Neuronal stem cell (in vitro differentiated cells): ENCODE data around the gene CNKSR2.

Experiments used
- DNase-seq: peaks from one replicate; pipeline ENCODE4 v3.0.0-alpha.2; 2013; ENCODE audit warnings: low spot score
- H2AFZ ChIP-seq: one replicate; pipeline ENCODE4 v1.6.1; 2013; ENCODE audit warnings: mild to moderate bottlenecking, low read length, inconsistent platforms
- H2AK5ac ChIP-seq: 2 replicates; pipeline ENCODE4 v1.6.1; 2013; ENCODE audit warnings: low read depth, mild to moderate bottlenecking, inconsistent platforms, low read length, moderate library complexity, mixed read lengths
- H2BK120ac ChIP-seq: 2 replicates; pipeline ENCODE4 v1.6.1; 2013; ENCODE audit warnings: low read depth, mild to moderate bottlenecking, inconsistent platforms, low read length, moderate library complexity, mixed read lengths
- H2BK12ac ChIP-seq: one replicate; pipeline ENCODE4 v1.6.1; 2013; ENCODE audit warnings: low read length, inconsistent platforms
- H2BK15ac ChIP-seq: 2 replicates; pipeline ENCODE4 v1.6.1; 2013; ENCODE audit warnings: mild to moderate bottlenecking, low read length, inconsistent platforms, mixed read lengths
- H2BK5ac ChIP-seq: one replicate; pipeline ENCODE4 v1.6.1; 2013; ENCODE audit warnings: inconsistent platforms, mild to moderate bottlenecking, low read length, moderate library complexity
- H3K14ac ChIP-seq: one replicate; pipeline ENCODE4 v1.6.1; 2013; ENCODE audit warnings: low read length, inconsistent platforms
- H3K18ac ChIP-seq: 2 replicates; pipeline ENCODE4 v1.6.1; 2013; ENCODE audit warnings: low read length, inconsistent platforms
- H3K23ac ChIP-seq: 2 replicates; pipeline ENCODE4 v1.6.1; 2013; ENCODE audit warnings: low read depth, mild to moderate bottlenecking, mixed read lengths, low read length, inconsistent platforms; ENCODE audit not compliant: poor library complexity
- H3K27ac ChIP-seq: replicated peaks from 3 replicates; pipeline ENCODE4 v1.5.1; 2013; ENCODE audit warnings: low read length, inconsistent platforms
- H3K27me3 ChIP-seq, 3 experiments: 2 replicates each; pipeline ENCODE4 v1.6.1; 2013; ENCODE audit warnings: low read length in 3 of 3, mild to moderate bottlenecking in 2 of 3, inconsistent platforms in 1 of 3, low read depth in 1 of 3, mixed read lengths in 1 of 3, moderate library complexity in 1 of 3; ENCODE audit not compliant: control insufficient read depth in 3 of 3, insufficient read depth in 3 of 3
- H3K36me3 ChIP-seq, 2 donors: replicated peaks in 1 of 2; 2 replicates each; pipeline ENCODE4 v1.6.1; 2013; ENCODE audit warnings: low read length in 2 of 2; ENCODE audit not compliant: control insufficient read depth in 2 of 2, insufficient read depth in 2 of 2
- H3K4ac ChIP-seq: 2 replicates; pipeline ENCODE4 v1.6.1; 2013; ENCODE audit warnings: inconsistent platforms, mild to moderate bottlenecking, low read length, moderate library complexity
- H3K4me1 ChIP-seq, 2 donors: 1 replicate in 1 of 2; 2 replicates in 1 of 2; pipeline ENCODE4 v1.6.1; 2013; ENCODE audit warnings: low read length in 2 of 2, low read depth in 1 of 2; ENCODE audit not compliant: control insufficient read depth in 2 of 2, insufficient read depth in 1 of 2
- H3K4me2 ChIP-seq: one replicate; pipeline ENCODE4 v1.6.1; 2013; ENCODE audit warnings: mild to moderate bottlenecking, low read length, inconsistent platforms; ENCODE audit not compliant: insufficient read depth, poor library complexity, severe bottlenecking
- H3K4me3 ChIP-seq, 2 donors: 2 replicates each; pipeline ENCODE4 v1.5.1; 2013; ENCODE audit warnings: low read length in 2 of 2, mild to moderate bottlenecking in 2 of 2, inconsistent platforms in 1 of 2, moderate library complexity in 1 of 2
- H3K79me1 ChIP-seq: one replicate; pipeline ENCODE4 v1.6.1; 2013; ENCODE audit warnings: low read depth, mild to moderate bottlenecking, inconsistent platforms, low read length, moderate library complexity
- H3K9ac ChIP-seq: one replicate; pipeline ENCODE4 v1.6.1; 2013; ENCODE audit warnings: mild to moderate bottlenecking, low read depth, low read length, inconsistent platforms; ENCODE audit not compliant: poor library complexity
- H3K9me3 ChIP-seq, 2 donors: replicated peaks in 1 of 2; 2 replicates each; pipeline versions ENCODE3 to v1.6.1; 2013; ENCODE audit warnings: low read length in 2 of 2, mild to moderate bottlenecking in 2 of 2, inconsistent platforms in 1 of 2, low read depth in 1 of 2, mixed read lengths in 1 of 2, moderate library complexity in 1 of 2; ENCODE audit not compliant: control insufficient read depth in 2 of 2, insufficient read depth in 1 of 2
- H4K8ac ChIP-seq: one replicate; pipeline ENCODE4 v1.6.1; 2013; ENCODE audit warnings: low read depth, mild to moderate bottlenecking, inconsistent platforms, low read length, moderate library complexity
- H4K91ac ChIP-seq: one replicate; pipeline ENCODE4 v1.6.1; 2013; ENCODE audit warnings: low read length, low read depth, mild to moderate bottlenecking, inconsistent platforms; ENCODE audit not compliant: poor library complexity
- WGBS, 2 donors: extraction: QIAGEN DNeasy Blood & Tissue Kit; methylation state at CpG; one replicate each; pipeline ENCODE4 v1.1.7; 2013; ENCODE audit warnings: missing lambda C conversion rate in 2 of 2, mixed read lengths in 1 of 2; ENCODE audit not compliant: insufficient read length in 2 of 2, insufficient replicate concordance in 1 of 2; ENCODE audit errors: extremely low coverage in 2 of 2; 5-methylcytosine and 5-hydroxymethylcytosine counted together

CNKSR2 gene

GRCh38 chrX:21658152-21658737 is 284.0 kb downstream of the CNKSR2 start, which contains the start of gene KLHL34:
Gene KLHL34 (minus strand): TSS chrX:21658330. CDS start chrX:21657788, 542 bp downstream.
- H2AFZ ChIP-seq, result no peak within 1 kb of the TSS
- no peaks in the 10 kb centered on the region for H3K27me3 ChIP-seq
- no peak within 1 kb of the TSS for H2BK120ac ChIP-seq
- no peak within 1 kb of the TSS for H3K9ac ChIP-seq
- H3K36me3 ChIP-seq, result no peaks in the 10 kb centered on the region
- no peak for DNase-seq
- H3K4me3 ChIP-seq, result no peak within 1 kb of the TSS
- H4K91ac ChIP-seq, result no peak within 1 kb of the TSS
- no peak within 1 kb of the TSS for H4K8ac ChIP-seq
- H3K14ac ChIP-seq, result no peak within 1 kb of the TSS
- H3K27ac ChIP-seq, result no peak within 1 kb of the TSS
- H3K4me1 ChIP-seq, result no peaks in the 10 kb centered on the region
- no peak within 1 kb of the TSS for H3K23ac ChIP-seq
- no peak within 1 kb of the TSS for H3K18ac ChIP-seq
- WGBS, 2 donors, result no CpG with 5 or more reads among the region's 60 CpGs
- no peaks in the 10 kb centered on the region for H3K9me3 ChIP-seq
- H2AK5ac ChIP-seq, result no peak within 1 kb of the TSS
- no peak within 1 kb of the TSS for H2BK12ac ChIP-seq
- no peak within 1 kb of the TSS for H3K4me2 ChIP-seq
- no peak within 1 kb of the TSS for H2BK15ac ChIP-seq
- H3K4ac ChIP-seq, result no peak within 1 kb of the TSS
- H2BK5ac ChIP-seq, result no peak within 1 kb of the TSS
- H3K79me1 ChIP-seq, result no peaks in the 10 kb centered on the region

- H3K4me1 ChIP-seq, result no peaks in the 10 kb centered on the region
- DNase-seq, result no peak
- no peak overlapping the region for H4K91ac ChIP-seq
- H3K23ac ChIP-seq, result no peak overlapping the region
- H2AFZ ChIP-seq, result no peak overlapping the region
- WGBS, 2 donors, result no CpG with 5 or more reads among the region's 23 CpGs
- H2BK12ac ChIP-seq, result no peak overlapping the region
- H3K18ac ChIP-seq, result no peak overlapping the region
- no peak overlapping the region for H3K4me2 ChIP-seq
- H3K4ac ChIP-seq, result no peak overlapping the region
- H3K79me1 ChIP-seq, result no peaks in the 10 kb centered on the region
- no peaks in the 10 kb centered on the region for H3K9me3 ChIP-seq
- no peak overlapping the region for H4K8ac ChIP-seq
- H3K9ac ChIP-seq, result no peak overlapping the region
- H3K36me3 ChIP-seq, result no peaks in the 10 kb centered on the region
- H2BK120ac ChIP-seq, result no peak overlapping the region
- H3K4me3 ChIP-seq, result no peak overlapping the region
- no peak overlapping the region for H2BK15ac ChIP-seq
- no peak overlapping the region for H2BK5ac ChIP-seq
- H3K27me3 ChIP-seq, result no peaks in the 10 kb centered on the region
- no peak overlapping the region for H3K27ac ChIP-seq
- no peak overlapping the region for H3K14ac ChIP-seq
- no peak overlapping the region for H2AK5ac ChIP-seq
These were observed 284.5 kb downstream of the CNKSR2 start for GRCh38 chrX:21658746-21659145.

- Histone ChIP-seq H2BK120ac (no peak overlapping the region), H2BK12ac (no peak overlapping the region), H3K4me1 (no peaks in the 10 kb centered on the region), H4K91ac (no peak overlapping the region), H2BK5ac (no peak overlapping the region), H3K4me2 (no peak overlapping the region), H3K79me1 (no peaks in the 10 kb centered on the region), H3K18ac (no peak overlapping the region), H2AFZ (no peak overlapping the region), H3K27me3 (no peaks in the 10 kb centered on the region), H3K9ac (no peak overlapping the region), H3K14ac (no peak overlapping the region), H2AK5ac (no peak overlapping the region), H4K8ac (no peak overlapping the region), H3K4me3 (no peak overlapping the region), H3K36me3 (no peaks in the 10 kb centered on the region), H3K9me3 (no peaks in the 10 kb centered on the region), H2BK15ac (no peak overlapping the region), H3K23ac (no peak overlapping the region), H3K27ac (no peak overlapping the region), H3K4ac (no peak overlapping the region)
- WGBS, 2 donors, result no CpG with 5 or more reads among the region's 3 CpGs
- no peak for DNase-seq
These were observed 285.1 kb downstream of the CNKSR2 start for GRCh38 chrX:21659320-21659719.

- Histone ChIP-seq H3K4me1 (no peaks in the 10 kb centered on the region), H3K4me2 (no peak overlapping the region), H3K4me3 (no peak overlapping the region), H3K23ac (no peak overlapping the region), H3K36me3 (no peaks in the 10 kb centered on the region), H3K9me3 (no peaks in the 10 kb centered on the region), H3K27ac (no peak overlapping the region), H2AK5ac (no peak overlapping the region), H2BK15ac (no peak overlapping the region), H2BK5ac (no peak overlapping the region), H3K79me1 (no peaks in the 10 kb centered on the region), H3K9ac (no peak overlapping the region), H4K91ac (no peak overlapping the region), H2AFZ (no peak overlapping the region), H3K18ac (no peak overlapping the region), H3K14ac (no peak overlapping the region), H3K4ac (no peak overlapping the region), H3K27me3 (no peaks in the 10 kb centered on the region), H4K8ac (no peak overlapping the region), H2BK12ac (no peak overlapping the region), H2BK120ac (no peak overlapping the region)
- WGBS, 2 donors, result no CpG with 5 or more reads among the region's 2 CpGs
- DNase-seq, result no peak
These were observed 285.9 kb downstream of the CNKSR2 start for GRCh38 chrX:21660156-21660555.
